GM19395 (cell line): ENCODE measurements around the gene NHSL2.
A peak's percentile ranks its signal among the peaks of the same experiment; 100 is the strongest.

Source experiments
- ATAC-seq: cut with Tn5 transposase; IDR thresholded peaks from one replicate; pipeline ENCODE4 v1.9.1; 2021; ENCODE audit warnings: mild to moderate bottlenecking, moderate library complexity; ENCODE audit not compliant: unreplicated experiment

The NHSL2 gene

GRCh38 chrX:72126048-72126415 is 215.4 kb downstream of the NHSL2 start:
- no peak for ATAC-seq

GRCh38 chrX:72126539-72127140 is 216.0 kb downstream of the NHSL2 start:
- ATAC-seq = peak; percentile 75

- no peak for ATAC-seq
These were observed 216.7 kb downstream of the NHSL2 start for GRCh38 chrX:72127332-72127731.

- ATAC-seq = no peak
These were observed 217.7 kb downstream of the NHSL2 start for GRCh38 chrX:72128183-72128834.

- ATAC-seq = no peak
These were observed 218.2 kb downstream of the NHSL2 start for GRCh38 chrX:72128881-72129280.

DNA sequence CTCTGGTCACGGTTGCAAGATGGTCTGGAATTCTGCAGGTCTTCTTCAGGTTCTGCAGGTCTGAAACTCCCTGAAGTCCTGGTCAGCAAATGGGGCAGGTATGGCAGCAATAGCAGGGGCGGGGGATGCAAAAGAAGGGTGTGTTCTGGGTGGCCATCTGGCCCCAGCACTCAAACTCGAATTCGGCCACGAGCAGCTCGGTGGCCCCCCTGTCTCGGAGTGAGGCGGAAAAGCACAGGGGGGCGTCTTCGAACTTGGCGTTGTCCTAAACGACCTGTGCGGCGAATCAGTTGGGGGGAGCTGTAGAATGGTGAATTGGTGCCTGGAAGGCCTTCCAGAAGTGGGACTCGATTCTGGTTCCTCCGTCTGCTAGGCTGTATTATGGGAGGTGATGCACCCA is 219.0 kb downstream of the NHSL2 start:
- no peak for ATAC-seq

- no peak for ATAC-seq
These were observed 219.6 kb downstream of the NHSL2 start for GRCh38 chrX:72130156-72130761.

DNA sequence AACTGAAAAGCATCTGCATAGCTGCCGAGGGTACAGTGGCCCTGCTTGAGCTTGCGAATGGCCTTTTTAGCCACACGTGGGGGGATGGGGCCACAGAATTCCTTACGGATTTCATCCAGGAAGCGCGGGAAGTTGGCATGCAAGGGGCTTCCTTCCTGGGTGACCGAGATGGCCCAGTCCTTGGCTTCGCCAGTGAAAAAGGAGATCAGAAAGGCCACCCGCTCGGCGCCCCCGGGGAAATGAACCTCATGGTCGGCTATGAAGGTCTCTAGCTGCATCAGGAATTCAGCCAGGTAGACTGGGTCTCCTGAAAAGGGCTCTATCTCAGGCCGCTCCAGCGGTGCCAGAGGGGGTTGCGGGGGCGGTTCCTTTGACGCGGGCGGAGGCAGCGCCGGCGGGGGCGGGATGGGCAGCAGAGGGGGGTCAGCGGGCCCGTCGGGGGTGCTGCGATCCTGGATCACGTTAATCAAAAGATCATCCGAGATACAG is 220.2 kb downstream of the NHSL2 start:
- no peak for ATAC-seq

DNA sequence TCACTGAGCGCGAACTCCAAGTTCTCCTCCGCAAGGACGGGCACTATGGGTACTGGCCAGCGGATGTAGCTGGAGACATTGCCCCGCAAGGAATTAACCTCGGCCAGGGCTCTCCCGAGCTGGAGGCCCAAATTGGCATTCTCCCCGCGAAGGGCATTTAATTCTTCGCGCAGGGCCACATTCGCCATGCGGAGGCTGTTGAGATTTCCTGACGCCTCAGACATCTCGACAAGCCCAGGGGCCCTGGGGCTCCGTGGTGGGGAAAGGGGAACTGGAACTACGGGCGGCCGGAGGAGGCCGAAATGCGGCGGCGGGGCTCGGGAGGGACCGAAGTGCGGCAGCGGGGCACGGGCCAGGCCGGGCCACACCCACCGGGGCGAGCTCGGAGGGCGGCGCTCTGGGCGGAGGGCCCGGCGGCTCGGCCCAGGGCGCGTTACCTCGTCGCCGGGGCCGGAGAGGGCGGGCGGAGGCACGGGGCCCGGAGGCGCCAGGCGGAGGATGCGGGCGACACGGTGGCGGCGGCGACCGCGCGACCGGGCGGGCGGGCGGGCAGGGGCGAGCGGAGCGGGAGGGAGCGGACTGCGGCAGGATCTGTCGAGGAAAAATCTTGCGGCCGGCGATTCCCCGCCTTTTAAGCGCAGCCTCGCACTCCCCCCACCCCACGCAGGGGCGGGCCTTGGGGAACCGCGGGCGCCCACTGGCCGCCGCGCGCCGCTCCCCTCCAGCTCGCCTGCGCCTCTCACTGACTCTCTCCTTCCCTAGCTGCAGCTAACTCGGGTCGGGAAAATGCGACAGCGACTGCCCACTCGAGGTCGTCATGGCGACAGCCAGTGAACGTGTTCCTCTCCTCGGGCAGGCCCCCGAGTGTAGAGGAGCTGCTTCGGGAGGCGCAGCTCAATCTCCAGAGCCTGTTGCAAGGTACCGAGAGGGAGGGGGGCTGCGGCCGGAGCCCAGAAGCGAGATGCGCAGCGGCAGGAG is 221.0 kb downstream of the NHSL2 start, which contains the start of gene RTL5:
TSS of gene RTL5 (minus strand) at position 599 of the 978 bp plus-strand sequence.
- peak; percentile 62 for ATAC-seq

DNA sequence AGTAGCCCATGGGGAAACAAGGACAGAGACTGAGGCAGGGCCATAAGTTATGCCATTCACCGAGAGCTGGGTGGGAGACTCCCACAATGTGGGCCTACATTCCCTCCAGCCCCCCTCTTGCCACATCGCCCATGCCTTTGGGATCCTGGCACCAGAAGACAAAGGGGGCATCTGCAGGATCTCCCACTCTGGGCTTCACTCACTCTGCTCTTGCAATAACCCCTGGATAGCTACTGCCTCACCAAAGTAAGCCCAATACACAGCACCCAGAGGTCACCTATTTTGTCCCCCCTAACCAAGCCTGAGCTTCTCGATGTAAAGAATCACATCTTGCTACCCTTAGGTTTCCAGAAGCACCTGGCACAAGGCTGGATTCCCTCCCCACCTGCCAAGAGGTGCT is 221.8 kb downstream of the NHSL2 start:
- no peak for ATAC-seq

- no peak for ATAC-seq
These were observed 223.4 kb downstream of the NHSL2 start for GRCh38 chrX:72133851-72134546.

DNA sequence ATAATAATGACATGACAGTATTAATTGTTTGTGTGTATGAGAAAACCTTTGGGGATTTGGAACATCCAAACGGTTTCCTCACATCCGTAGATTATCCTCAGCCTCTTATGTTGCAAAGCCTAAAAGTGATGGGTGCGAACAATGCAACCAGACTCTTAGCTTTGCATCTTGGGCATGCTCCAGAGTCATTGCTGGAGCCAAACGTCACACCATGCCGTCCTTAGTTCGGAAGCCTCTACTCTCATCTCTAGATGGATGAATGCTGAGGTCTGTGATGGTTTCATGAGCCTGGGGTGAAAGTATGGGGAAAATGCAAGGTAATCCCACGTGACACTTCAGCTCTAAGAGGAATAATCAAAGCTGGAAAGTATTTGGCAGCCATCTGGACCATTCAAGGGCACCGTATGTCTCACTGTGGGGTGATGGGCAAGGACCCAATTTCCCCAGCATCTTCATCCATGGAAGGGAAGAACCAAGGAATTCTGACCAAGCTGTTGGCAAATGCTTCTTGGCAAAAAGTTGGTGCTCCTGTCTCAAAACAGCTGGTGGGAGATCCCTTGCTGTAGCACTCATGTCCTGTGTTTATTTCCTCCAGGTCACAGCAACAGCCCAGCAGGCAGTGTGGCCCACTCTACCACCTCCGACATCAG is 227.3 kb downstream of the NHSL2 start:
- no peak for ATAC-seq

- no peak for ATAC-seq
These were observed 228.9 kb downstream of the NHSL2 start for GRCh38 chrX:72139538-72139937.

- ATAC-seq = peak; percentile 79
These were observed 230.8 kb downstream of the NHSL2 start for GRCh38 chrX:72141372-72142004.

DNA sequence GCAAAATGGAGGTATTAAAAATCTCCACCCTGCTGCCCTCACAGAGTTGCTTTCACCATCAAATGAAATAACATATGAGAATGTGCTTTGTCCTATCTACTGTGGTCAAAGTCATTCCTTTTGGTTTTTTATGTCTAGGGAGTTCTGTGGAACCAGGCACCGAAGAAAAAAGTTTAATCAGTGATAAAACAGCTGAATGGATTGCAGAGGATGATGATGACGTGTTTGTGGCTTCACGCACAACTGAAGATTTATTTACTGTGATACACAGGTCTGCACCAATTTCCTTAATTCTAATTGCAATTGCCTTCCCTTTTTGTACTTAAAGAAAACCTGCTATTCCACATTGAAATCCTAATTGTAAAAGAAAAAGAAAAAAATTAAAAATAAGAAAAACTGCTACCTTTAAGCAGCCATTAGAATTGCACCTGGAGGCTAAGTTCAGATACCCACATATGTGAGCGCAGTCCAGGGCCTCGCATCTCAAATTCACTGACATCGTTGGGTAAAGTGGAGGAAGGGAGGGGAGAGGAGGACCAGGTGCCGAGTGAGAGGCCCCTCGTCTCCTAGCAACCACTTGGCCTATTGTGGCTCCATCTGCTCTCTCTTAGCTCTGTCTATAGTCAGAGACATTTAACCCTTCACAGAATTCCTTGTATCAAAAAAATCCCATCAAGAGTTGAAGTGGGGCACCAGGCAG is 231.6 kb downstream of the NHSL2 start:
- no peak for ATAC-seq

DNA sequence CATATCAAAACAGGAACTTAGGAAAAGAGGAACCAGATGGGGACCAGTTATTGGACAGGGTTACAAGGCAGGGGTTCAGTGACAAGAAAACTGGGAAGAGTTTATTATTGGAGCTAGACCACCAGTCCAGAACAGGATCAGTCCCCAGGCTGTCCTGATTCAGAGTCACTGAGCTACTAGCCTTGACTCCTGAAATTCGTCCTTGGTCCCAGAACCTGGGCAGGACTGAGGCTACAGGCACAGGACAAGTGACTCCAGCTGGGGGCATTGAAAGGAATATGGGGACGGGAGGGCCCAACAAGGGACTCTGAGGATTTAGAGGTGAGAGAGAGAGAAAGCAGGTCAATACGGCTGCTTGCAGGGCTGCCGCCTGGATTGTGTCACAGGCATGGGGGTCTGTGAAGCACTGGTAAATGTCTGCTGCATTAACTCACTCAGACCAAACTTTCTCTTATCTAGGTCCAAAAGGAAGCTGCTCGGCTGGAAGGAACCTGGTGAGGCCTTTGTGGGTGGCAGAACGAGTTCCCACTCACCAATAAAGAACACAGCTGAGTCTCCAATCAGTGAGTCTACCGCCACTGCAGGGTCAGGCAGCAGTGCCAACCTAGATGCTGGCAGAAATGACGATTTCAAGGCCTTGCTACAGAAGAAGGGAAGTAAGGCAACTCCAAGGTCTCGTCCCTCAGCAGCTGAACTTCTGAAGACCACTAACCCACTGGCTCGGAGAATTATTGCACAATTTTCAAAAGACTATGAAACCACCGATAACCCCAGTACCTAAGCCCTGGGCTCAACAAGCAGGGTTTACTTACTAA is 232.4 kb downstream of the NHSL2 start:
- no peak for ATAC-seq

DNA sequence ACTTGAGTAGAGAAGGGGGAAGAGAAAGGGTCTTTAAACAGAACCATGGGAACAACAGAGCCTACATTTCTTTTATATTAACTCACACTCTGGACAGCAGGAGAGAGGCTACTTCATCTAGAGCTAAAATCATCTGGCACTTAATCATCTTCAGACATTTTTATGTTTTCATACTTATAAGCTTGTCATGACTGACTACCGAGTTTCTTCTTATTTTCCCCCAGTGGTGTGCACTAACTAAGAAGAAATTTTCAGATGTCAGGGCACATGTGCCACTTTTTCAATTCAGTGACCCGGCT is 232.9 kb downstream of the NHSL2 start:
- no peak for ATAC-seq

DNA sequence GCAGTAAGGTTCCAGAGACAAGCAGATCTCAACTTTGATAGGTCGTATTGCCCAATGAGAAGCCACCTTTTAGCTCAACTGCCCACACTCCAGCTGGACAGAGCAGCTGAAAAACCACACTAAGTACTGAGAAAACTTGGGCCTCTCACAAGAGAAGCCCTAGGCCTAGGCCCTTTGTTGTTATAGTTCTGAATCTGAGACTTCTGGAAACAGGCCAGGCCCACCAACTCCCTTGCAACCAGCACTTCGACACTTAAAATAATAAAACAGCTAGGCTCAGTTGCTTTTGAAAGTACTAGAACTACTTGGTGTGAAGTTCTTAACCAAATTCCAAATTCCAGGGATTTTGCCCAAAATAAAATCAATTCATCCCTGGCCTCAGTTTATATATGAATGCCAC is 234.5 kb downstream of the NHSL2 start:
- no peak for ATAC-seq
